ENCODE results near the gene PRDM13. TPM values are rescaled to one million over a fixed set of nuclear protein-coding genes. Genes with fewer than 3 reads are reported as not detected.
"Not testable (repeated sequence)": the region's sequence is repeated elsewhere in the genome, so short reads cannot be mapped to it uniquely, and the experiment has no call there.

PRDM13 gene
- polyA plus RNA-seq, 1 donor (not counting 4 experiments of a cell fraction or from before 2014, with no cell fraction given), result not detected

DNA sequence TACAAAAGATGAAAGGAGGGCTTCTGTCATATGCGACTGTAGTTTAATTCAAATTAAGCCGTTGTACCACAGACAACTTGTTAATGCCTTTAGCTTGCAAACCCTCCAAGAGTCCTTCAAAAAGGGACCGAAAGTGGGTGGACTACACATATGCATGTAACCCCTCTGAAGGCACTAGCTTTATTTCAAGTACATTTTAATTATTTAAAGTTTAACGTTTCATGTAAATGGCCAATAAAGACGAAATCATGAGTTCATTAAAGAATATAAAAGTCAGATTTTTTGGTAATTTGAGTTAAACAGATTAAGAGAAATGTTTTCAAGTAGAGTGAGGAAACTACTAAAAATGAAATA, 12.8 kb downstream of the PRDM13 start:
- Histone ChIP-seq H3K4me1 (ENCODE audit: control insufficient read depth, extremely low read depth, insufficient read depth, low read length) (peaks cover 1% of the 10 kb centered on the region), H2AFZ (ENCODE audit: control insufficient read depth, low read length) (no peak overlapping the region), H3K27ac (ENCODE audit: control insufficient read depth, insufficient read depth, low read length) (no peak overlapping the region), H4K20me1 (ENCODE audit: control insufficient read depth, extremely low read depth, insufficient read depth, low read length) (no peaks in the 10 kb centered on the region), H3K9me1 (ENCODE audit: control insufficient read depth, extremely low read depth, insufficient read depth, low read length) (no peaks in the 10 kb centered on the region), H3K4me3 (ENCODE audit: control insufficient read depth in 2 of 3, extremely low read depth in 1 of 3, insufficient read depth in 2 of 3, low read depth in 1 of 3, low read length in 3 of 3) (no peak overlapping the region), H3K4me2 (ENCODE audit: control insufficient read depth, extremely low read depth, insufficient read depth, low read depth, low read length) (no peak overlapping the region), H3K9ac (ENCODE audit: control insufficient read depth, extremely low read depth, insufficient read depth, low read length) (no peak overlapping the region), H3K36me3 (ENCODE audit: control insufficient read depth in 2 of 2, extremely low read depth in 1 of 2, insufficient read depth in 2 of 2, low read length in 2 of 2) (no peaks in the 10 kb centered on the region), H3K79me2 (ENCODE audit: control insufficient read depth, insufficient read depth, low read length) (no peaks in the 10 kb centered on the region), H3K9me3 (ENCODE audit: control insufficient read depth, low read depth, low read length) (peaks cover 3% of the 10 kb centered on the region), H3K27me3 (ENCODE audit: control insufficient read depth, extremely low read depth, insufficient read depth, low read length) (peaks cover 62% of the 10 kb centered on the region)
- DNase-seq (ENCODE audit: low read depth, low spot score) (no peak), FAIRE-seq (no peak)
- no peak for TF ChIP-seq EZH2 (IDR thresholded peaks at IDR 0.05; ENCODE audit: low read length)
- TF ChIP-seq, protein P1, sequence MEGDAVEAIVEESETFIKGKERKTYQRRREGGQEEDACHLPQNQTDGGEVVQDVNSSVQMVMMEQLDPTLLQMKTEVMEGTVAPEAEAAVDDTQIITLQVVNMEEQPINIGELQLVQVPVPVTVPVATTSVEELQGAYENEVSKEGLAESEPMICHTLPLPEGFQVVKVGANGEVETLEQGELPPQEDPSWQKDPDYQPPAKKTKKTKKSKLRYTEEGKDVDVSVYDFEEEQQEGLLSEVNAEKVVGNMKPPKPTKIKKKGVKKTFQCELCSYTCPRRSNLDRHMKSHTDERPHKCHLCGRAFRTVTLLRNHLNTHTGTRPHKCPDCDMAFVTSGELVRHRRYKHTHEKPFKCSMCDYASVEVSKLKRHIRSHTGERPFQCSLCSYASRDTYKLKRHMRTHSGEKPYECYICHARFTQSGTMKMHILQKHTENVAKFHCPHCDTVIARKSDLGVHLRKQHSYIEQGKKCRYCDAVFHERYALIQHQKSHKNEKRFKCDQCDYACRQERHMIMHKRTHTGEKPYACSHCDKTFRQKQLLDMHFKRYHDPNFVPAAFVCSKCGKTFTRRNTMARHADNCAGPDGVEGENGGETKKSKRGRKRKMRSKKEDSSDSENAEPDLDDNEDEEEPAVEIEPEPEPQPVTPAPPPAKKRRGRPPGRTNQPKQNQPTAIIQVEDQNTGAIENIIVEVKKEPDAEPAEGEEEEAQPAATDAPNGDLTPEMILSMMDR (optimal IDR thresholded peaks at IDR 0.05 in 1 of 3, IDR thresholded peaks at IDR 0.05 in 1 of 3, conservative IDR thresholded peaks at IDR 0.05 in 1 of 3; ENCODE audit: extremely low read depth in 1 of 3, insufficient read depth in 2 of 3, low read length in 3 of 3), result no peak
- dilution Hi-C loops (cut with MboI; ENCODE audit: extremely low pct_ligation_motif_present, low sequenced_read_pairs), result no loop called here

DNA sequence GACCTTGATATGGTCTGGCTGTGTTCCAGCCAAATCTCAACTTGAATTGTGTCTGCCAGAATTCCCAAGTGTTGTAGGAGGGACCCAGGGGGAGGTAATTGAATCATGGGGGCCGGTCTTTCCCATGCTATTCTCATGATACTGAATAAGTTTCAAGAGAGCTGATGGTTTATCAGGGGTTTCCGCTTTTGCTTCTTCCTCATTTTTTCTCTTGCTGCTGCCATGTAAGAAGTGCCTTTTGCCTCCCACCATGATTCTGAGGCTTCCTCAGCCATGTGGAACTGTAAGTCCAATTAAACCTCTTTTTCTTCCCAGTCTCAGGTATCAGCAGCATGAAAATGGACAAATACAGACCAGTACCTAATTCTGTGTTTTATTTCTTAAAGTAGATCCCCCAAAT, 15.4 kb downstream of the PRDM13 start:
- H3K9ac ChIP-seq (ENCODE audit: control insufficient read depth, extremely low read depth, insufficient read depth, low read length); H3K9me3 ChIP-seq (ENCODE audit: control insufficient read depth, low read depth, low read length); H3K4me3 ChIP-seq (ENCODE audit: control insufficient read depth in 2 of 3, extremely low read depth in 1 of 3, insufficient read depth in 2 of 3, low read depth in 1 of 3, low read length in 3 of 3); H3K79me2 ChIP-seq (ENCODE audit: control insufficient read depth, insufficient read depth, low read length); FAIRE-seq; H3K4me2 ChIP-seq (ENCODE audit: control insufficient read depth, extremely low read depth, insufficient read depth, low read depth, low read length); H2AFZ ChIP-seq (ENCODE audit: control insufficient read depth, low read length); H3K4me1 ChIP-seq (ENCODE audit: control insufficient read depth, extremely low read depth, insufficient read depth, low read length); H3K27ac ChIP-seq (ENCODE audit: control insufficient read depth, insufficient read depth, low read length); DNase-seq (ENCODE audit: low read depth, low spot score); H3K9me1 ChIP-seq (ENCODE audit: control insufficient read depth, extremely low read depth, insufficient read depth, low read length); H4K20me1 ChIP-seq (ENCODE audit: control insufficient read depth, extremely low read depth, insufficient read depth, low read length); dilution Hi-C loops (cut with MboI; ENCODE audit: extremely low pct_ligation_motif_present, low sequenced_read_pairs); H3K36me3 ChIP-seq (ENCODE audit: control insufficient read depth in 2 of 2, extremely low read depth in 1 of 2, insufficient read depth in 2 of 2, low read length in 2 of 2): not testable (repeated sequence)
- peaks cover 38% of the 10 kb centered on the region for H3K27me3 ChIP-seq (ENCODE audit: control insufficient read depth, extremely low read depth, insufficient read depth, low read length)

DNA sequence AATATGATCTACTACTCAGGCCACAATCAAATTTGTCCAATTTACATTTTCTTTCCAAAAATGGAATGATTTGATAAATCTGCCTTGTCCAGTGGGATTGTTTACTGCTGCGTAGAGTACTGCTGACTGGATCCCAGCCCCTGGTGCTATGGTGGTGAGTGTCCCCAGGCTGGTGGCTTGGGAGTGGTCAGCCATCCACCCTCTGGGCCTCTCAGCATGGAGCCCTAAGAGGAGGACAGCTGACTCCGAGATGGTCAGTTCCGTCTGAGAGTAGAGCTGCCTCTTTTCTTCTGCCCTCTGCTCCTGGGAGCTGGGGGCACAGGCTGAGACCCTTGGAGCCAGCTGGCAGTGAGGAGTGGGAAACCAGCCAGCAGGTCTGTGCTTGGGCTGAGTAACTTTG, 22.7 kb downstream of the PRDM13 start:
- H3K9me3 ChIP-seq (ENCODE audit: control insufficient read depth, low read depth, low read length), result no peaks in the 10 kb centered on the region
- no peak overlapping the region for H3K4me3 ChIP-seq (ENCODE audit: control insufficient read depth in 2 of 3, extremely low read depth in 1 of 3, insufficient read depth in 2 of 3, low read depth in 1 of 3, low read length in 3 of 3)
- H3K27ac ChIP-seq (ENCODE audit: control insufficient read depth, insufficient read depth, low read length), result no peak overlapping the region
- H3K4me1 ChIP-seq (ENCODE audit: control insufficient read depth, extremely low read depth, insufficient read depth, low read length), result no peaks in the 10 kb centered on the region
- dilution Hi-C loops (cut with MboI; ENCODE audit: extremely low pct_ligation_motif_present, low sequenced_read_pairs), result no loop called here
- no peak overlapping the region for H2AFZ ChIP-seq (ENCODE audit: control insufficient read depth, low read length)
- H3K9ac ChIP-seq (ENCODE audit: control insufficient read depth, extremely low read depth, insufficient read depth, low read length), result no peak overlapping the region
- peaks cover 7% of the 10 kb centered on the region for H3K27me3 ChIP-seq (ENCODE audit: control insufficient read depth, extremely low read depth, insufficient read depth, low read length)
- no peak for TF ChIP-seq EZH2 (IDR thresholded peaks at IDR 0.05; ENCODE audit: low read length)
- TF ChIP-seq, protein P1 (optimal IDR thresholded peaks at IDR 0.05 in 1 of 3, IDR thresholded peaks at IDR 0.05 in 1 of 3, conservative IDR thresholded peaks at IDR 0.05 in 1 of 3; ENCODE audit: extremely low read depth in 1 of 3, insufficient read depth in 2 of 3, low read length in 3 of 3), result no peak
- H3K9me1 ChIP-seq (ENCODE audit: control insufficient read depth, extremely low read depth, insufficient read depth, low read length), result no peaks in the 10 kb centered on the region
- no peaks in the 10 kb centered on the region for H4K20me1 ChIP-seq (ENCODE audit: control insufficient read depth, extremely low read depth, insufficient read depth, low read length)
- no peaks in the 10 kb centered on the region for H3K36me3 ChIP-seq (ENCODE audit: control insufficient read depth in 2 of 2, extremely low read depth in 1 of 2, insufficient read depth in 2 of 2, low read length in 2 of 2)
- no peak overlapping the region for H3K4me2 ChIP-seq (ENCODE audit: control insufficient read depth, extremely low read depth, insufficient read depth, low read depth, low read length)
- DNase-seq (ENCODE audit: low read depth, low spot score) (no peak), FAIRE-seq (no peak)
- no peaks in the 10 kb centered on the region for H3K79me2 ChIP-seq (ENCODE audit: control insufficient read depth, insufficient read depth, low read length)
